Dendritic cell treated with granulocyte-macrophage colony-stimulating factor and Interleukin-4, amounts not matched to agents 40 ng/mL and 50 ng/mL, for 4 days (primary cell): ENCODE results near the gene SF3B3.

Experiments used
- H3K27ac Mint-ChIP-seq: one replicate; pipeline ENCODE4 v1.8.0; 2022; ENCODE audit warnings: mild to moderate bottlenecking, mixed read lengths
- H3K27me3 Mint-ChIP-seq: one replicate; pipeline ENCODE4 v1.8.0; 2022; ENCODE audit warnings: mild to moderate bottlenecking, mixed read lengths
- H3K36me3 Mint-ChIP-seq: one replicate; pipeline ENCODE4 v1.8.0; 2022; ENCODE audit warnings: low read depth, mixed read lengths
- H3K4me1 Mint-ChIP-seq: one replicate; pipeline ENCODE4 v1.8.0; 2022; ENCODE audit warnings: low read depth, mixed read lengths
- H3K4me3 Mint-ChIP-seq: one replicate; pipeline ENCODE4 v1.8.0; 2022; ENCODE audit warnings: mild to moderate bottlenecking, moderate library complexity, mixed read lengths
- H3K9me3 Mint-ChIP-seq: one replicate; pipeline ENCODE4 v1.8.0; 2022; ENCODE audit warnings: mixed read lengths
- intact Hi-C: fragments of 100-400 bp; cut with micrococcal nuclease; formaldehyde crosslinking; loops from one replicate; pipeline ENCODE4 v1.15.0; 2022

The SF3B3 gene

DNA sequence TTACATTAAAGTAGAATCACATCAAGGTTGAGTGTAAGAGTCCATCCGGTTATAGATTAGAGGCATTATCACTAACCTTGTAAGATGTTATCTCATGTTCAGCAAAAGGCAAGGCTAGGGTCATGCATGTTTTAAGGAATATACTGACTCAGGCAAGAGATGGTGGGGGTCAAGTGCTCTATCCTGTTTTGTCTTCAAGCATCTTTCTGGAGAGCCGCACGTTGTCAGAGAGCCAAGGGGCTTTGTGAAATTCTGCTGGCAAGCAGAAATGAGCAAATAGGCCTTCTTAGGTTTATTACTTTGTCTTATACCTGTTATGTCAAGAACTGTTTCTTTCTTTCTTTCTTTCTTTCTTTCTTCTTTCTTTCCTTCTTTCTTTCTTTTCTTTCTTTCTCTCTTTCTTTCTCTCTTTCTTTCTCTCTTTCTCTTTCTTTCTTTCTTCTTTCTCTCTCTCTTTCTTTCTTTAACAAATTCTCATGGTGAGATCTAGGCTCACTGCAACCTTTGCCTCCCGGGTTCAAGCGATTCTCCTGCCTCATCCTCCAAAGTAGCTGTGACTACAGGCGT, 75.4 kb downstream of the SF3B3 start:
- H3K27me3 Mint-ChIP-seq: peaks cover 2% of the 10 kb centered on the region
- H3K27ac Mint-ChIP-seq: no peak overlapping the region

GRCh38 chr16:70600730-70601129, 77.1 kb downstream of the SF3B3 start:
- intact Hi-C loops: no loop called here
- Mint-ChIP-seq H3K9me3 (no peaks in the 10 kb centered on the region), H3K4me3 (no peak overlapping the region), H3K27ac (no peak overlapping the region), H3K36me3 (no peaks in the 10 kb centered on the region), H3K4me1 (no peaks in the 10 kb centered on the region), H3K27me3 (peaks cover 2% of the 10 kb centered on the region)

More for the DNA sequence above, 75.4 kb downstream of the SF3B3 start:
- Mint-ChIP-seq H3K4me3 (no peak overlapping the region), H3K9me3 (no peaks in the 10 kb centered on the region), H3K36me3 (no peaks in the 10 kb centered on the region), H3K4me1 (no peaks in the 10 kb centered on the region)
- intact Hi-C loops: no loop called here

- Mint-ChIP-seq H3K27ac (no peak overlapping the region), H3K4me1 (no peaks in the 10 kb centered on the region), H3K9me3 (no peaks in the 10 kb centered on the region), H3K4me3 (no peak overlapping the region), H3K36me3 (no peaks in the 10 kb centered on the region), H3K27me3 (peaks cover 5% of the 10 kb centered on the region)
- intact Hi-C loops: no loop called here
Measured at GRCh38 chr16:70601576-70602575, 78.3 kb downstream of the SF3B3 start.

GRCh38 chr16:70602831-70603230, 79.2 kb downstream of the SF3B3 start:
- Mint-ChIP-seq H3K4me3 (no peak overlapping the region), H3K27ac (no peak overlapping the region), H3K27me3 (peaks cover 5% of the 10 kb centered on the region), H3K4me1 (no peaks in the 10 kb centered on the region), H3K9me3 (no peaks in the 10 kb centered on the region), H3K36me3 (no peaks in the 10 kb centered on the region)
- intact Hi-C loops: no loop called here

- intact Hi-C loops: no loop called here
- no peaks in the 10 kb centered on the region for H3K4me1 Mint-ChIP-seq
- no peak overlapping the region for H3K4me3 Mint-ChIP-seq
- H3K27me3 Mint-ChIP-seq: peaks cover 5% of the 10 kb centered on the region
- no peaks in the 10 kb centered on the region for H3K36me3 Mint-ChIP-seq
- no peaks in the 10 kb centered on the region for H3K9me3 Mint-ChIP-seq
- no peak overlapping the region for H3K27ac Mint-ChIP-seq
Measured at GRCh38 chr16:70604407-70605282, 81.0 kb downstream of the SF3B3 start.

GRCh38 chr16:70605283-70605657, 81.7 kb downstream of the SF3B3 start:
- Mint-ChIP-seq H3K9me3 (no peaks in the 10 kb centered on the region), H3K4me3 (no peak overlapping the region), H3K4me1 (no peaks in the 10 kb centered on the region), H3K36me3 (no peaks in the 10 kb centered on the region), H3K27ac (no peak overlapping the region), H3K27me3 (peaks cover 5% of the 10 kb centered on the region)
- intact Hi-C loops: no loop called here

- H3K36me3 Mint-ChIP-seq: no peaks in the 10 kb centered on the region
- H3K27ac Mint-ChIP-seq: no peak overlapping the region
- no peaks in the 10 kb centered on the region for H3K4me1 Mint-ChIP-seq
- no peak overlapping the region for H3K4me3 Mint-ChIP-seq
- peaks cover 3% of the 10 kb centered on the region for H3K27me3 Mint-ChIP-seq
- intact Hi-C loops: no loop called here
- no peaks in the 10 kb centered on the region for H3K9me3 Mint-ChIP-seq
Measured at GRCh38 chr16:70608521-70608920, 84.9 kb downstream of the SF3B3 start.

- H3K27me3 Mint-ChIP-seq: peaks cover 3% of the 10 kb centered on the region
- no peaks in the 10 kb centered on the region for H3K9me3 Mint-ChIP-seq
- H3K27ac Mint-ChIP-seq: no peak overlapping the region
- no peaks in the 10 kb centered on the region for H3K4me1 Mint-ChIP-seq
- intact Hi-C loops: no loop called here
- H3K4me3 Mint-ChIP-seq: no peak overlapping the region
- H3K36me3 Mint-ChIP-seq: no peaks in the 10 kb centered on the region
Measured at GRCh38 chr16:70610273-70611223, 86.9 kb downstream of the SF3B3 start.

DNA sequence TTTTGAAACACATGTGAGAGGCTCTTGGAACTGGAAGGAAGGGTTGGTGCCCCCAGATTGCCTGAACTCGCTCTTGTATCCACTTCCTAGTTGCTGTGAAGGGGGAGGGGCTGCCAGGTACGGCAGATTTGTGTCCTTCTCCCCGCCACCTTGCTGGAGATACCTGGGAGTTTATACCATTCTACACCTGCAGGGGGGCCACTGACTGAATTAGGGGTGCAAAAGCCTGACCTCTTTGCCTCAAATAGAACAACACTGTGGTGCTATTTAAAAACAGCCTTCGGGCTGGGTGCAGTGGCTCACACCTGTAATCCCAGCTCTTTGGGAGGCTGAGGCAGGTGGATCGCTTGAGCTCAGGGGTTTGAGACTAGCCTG, 87.6 kb downstream of the SF3B3 start:
- intact Hi-C loops: no loop called here
- Mint-ChIP-seq H3K4me3 (no peak overlapping the region), H3K27me3 (peaks cover 3% of the 10 kb centered on the region), H3K27ac (no peak overlapping the region), H3K9me3 (no peaks in the 10 kb centered on the region), H3K4me1 (no peaks in the 10 kb centered on the region), H3K36me3 (no peaks in the 10 kb centered on the region)

- Mint-ChIP-seq H3K27ac (no peak overlapping the region), H3K4me1 (no peaks in the 10 kb centered on the region), H3K36me3 (no peaks in the 10 kb centered on the region), H3K4me3 (no peak overlapping the region), H3K27me3 (no peaks in the 10 kb centered on the region), H3K9me3 (no peaks in the 10 kb centered on the region)
- intact Hi-C loops: no loop called here
Measured at GRCh38 chr16:70611785-70612303, 88.2 kb downstream of the SF3B3 start.

DNA sequence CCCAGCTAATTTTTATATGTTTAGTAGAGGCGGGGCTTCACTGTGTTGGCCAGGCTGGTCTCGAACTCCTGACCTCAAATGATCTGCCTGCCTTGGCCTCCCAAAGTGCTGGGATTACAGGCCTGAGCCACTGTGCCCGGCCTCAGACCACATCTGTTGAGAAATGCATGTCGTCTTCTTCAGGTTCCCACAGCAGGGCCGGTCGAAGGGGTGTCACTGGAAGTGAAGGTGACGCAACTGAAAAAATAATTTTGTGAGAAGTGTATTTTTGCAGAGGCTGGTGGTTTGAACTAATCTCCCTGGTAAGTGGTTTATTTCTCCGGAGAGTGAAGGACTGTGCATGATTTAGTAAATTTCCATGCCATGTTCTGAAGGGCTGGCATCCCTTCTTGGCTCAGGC, 89.3 kb downstream of the SF3B3 start:
- Mint-ChIP-seq H3K4me3 (no peak overlapping the region), H3K27me3 (no peaks in the 10 kb centered on the region), H3K36me3 (no peaks in the 10 kb centered on the region), H3K9me3 (no peaks in the 10 kb centered on the region), H3K27ac (no peak overlapping the region), H3K4me1 (no peaks in the 10 kb centered on the region)
- intact Hi-C loops: no loop called here

DNA sequence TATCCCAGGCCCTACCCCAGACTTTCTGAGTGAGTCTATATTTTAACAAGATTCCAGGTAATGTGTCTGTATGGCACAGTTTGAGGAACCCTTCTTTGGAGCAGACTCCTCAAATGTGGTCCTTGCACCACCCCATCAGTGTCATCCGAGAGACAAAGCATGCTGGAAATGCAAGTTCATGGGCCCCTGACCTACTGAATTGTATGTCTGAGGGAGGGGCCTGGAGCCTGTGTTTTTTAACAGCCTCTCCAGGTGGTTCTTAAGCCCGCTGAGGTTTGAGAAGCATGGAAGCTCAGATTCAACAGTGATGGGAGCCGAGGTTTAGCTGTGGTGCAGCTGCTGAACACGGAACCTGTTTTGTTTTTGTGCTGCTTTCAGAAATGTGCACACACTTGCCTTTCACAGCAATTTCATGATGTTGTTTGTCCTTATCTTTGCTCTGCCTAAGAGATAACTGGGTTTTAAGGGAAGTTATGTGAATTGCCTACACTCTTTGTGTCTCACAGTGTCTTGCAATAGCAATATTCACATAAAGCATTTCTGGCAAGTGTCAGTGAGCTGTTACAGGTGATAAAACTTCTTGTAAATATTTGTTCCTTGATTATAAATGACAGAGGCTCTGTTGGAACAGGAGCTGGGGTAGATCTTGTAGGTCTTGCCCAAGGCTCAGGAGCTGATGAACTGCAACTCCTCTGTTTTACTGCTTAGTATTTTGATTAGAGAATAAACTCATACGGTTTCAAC, 90.8 kb downstream of the SF3B3 start:
- Mint-ChIP-seq H3K4me3 (no peak overlapping the region), H3K4me1 (peaks cover 5% of the 10 kb centered on the region), H3K27ac (no peak overlapping the region), H3K9me3 (no peaks in the 10 kb centered on the region), H3K36me3 (no peaks in the 10 kb centered on the region), H3K27me3 (no peaks in the 10 kb centered on the region)
- intact Hi-C loops: no loop called here
